ENCODE results near the gene CPPED1. TPM values are rescaled to one million over a fixed set of nuclear protein-coding genes. Genes with fewer than 3 reads are reported as not detected.

Gene CPPED1
- total RNA-seq, 2 donors from 2014 or later = 22.8 to 29.1 TPM

- no peak overlapping the region for H3K9ac ChIP-seq (ENCODE audit: low read depth in 2 of 2, low read length in 2 of 2)
- intact Hi-C loops (cut with DNase I) = no loop called here
- DNase-seq = no peak
- H3K4me1 ChIP-seq = no peaks in the 10 kb centered on the region
- H3K9me3 ChIP-seq = no peaks in the 10 kb centered on the region
- H3K27ac ChIP-seq = no peak overlapping the region
- H3K27me3 ChIP-seq = no peaks in the 10 kb centered on the region
- H3K36me3 ChIP-seq = no peaks in the 10 kb centered on the region
- no peak for TF ChIP-seq CTCF (IDR thresholded peaks at IDR 0.05)
- H3K4me3 ChIP-seq = no peak overlapping the region
These were observed 121.1 kb downstream of the CPPED1 start for GRCh38 chr16:12682432-12683165.

- Histone ChIP-seq H3K9me3 (no peaks in the 10 kb centered on the region), H3K9ac (ENCODE audit: low read depth in 2 of 2, low read length in 2 of 2) (no peak overlapping the region), H3K36me3 (no peaks in the 10 kb centered on the region), H3K27me3 (no peaks in the 10 kb centered on the region), H3K4me1 (no peaks in the 10 kb centered on the region), H3K27ac (no peak overlapping the region), H3K4me3 (no peak overlapping the region)
- TF ChIP-seq CTCF (IDR thresholded peaks at IDR 0.05) = no peak
- intact Hi-C loops (cut with DNase I) = no loop called here
- DNase-seq = no peak
These were observed 122.0 kb downstream of the CPPED1 start for GRCh38 chr16:12681653-12682052.

- Histone ChIP-seq H3K9ac (ENCODE audit: low read depth in 2 of 2, low read length in 2 of 2) (no peak overlapping the region), H3K4me1 (no peaks in the 10 kb centered on the region), H3K27ac (no peak overlapping the region), H3K4me3 (no peak overlapping the region), H3K9me3 (no peaks in the 10 kb centered on the region), H3K36me3 (no peaks in the 10 kb centered on the region), H3K27me3 (no peaks in the 10 kb centered on the region)
- DNase-seq = no peak
- TF ChIP-seq CTCF (IDR thresholded peaks at IDR 0.05) = no peak
- intact Hi-C loops (cut with DNase I) = no loop called here
These were observed 123.2 kb downstream of the CPPED1 start for GRCh38 chr16:12680531-12680930.

DNA sequence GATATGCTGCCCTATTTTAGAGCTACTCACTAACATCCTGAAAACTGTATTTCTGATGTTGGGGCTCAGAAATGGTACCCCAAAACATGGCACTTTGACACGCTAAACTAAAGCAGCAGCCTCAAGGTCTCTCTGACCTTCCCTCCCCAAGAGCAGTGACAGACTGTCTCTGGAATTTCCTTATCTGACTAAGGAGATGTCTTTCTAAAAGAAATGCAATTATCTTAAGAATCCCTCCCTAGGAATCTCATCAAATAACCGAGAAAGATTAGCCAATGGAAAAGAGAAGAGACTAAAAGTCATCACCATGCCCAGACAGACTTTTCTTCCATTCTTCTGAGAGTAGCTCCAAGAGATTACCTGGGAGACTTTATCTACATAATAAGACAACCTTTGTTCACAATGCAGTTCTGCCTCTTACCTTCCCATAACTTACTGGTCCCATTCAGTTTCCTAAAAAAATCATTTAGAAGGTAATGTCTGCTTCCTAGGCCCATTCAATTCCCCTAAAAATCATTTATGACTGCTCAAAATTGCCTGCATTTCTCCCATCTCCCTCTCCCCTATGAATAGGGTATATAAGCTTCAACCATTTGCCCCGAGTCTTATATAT lies 123.9 kb downstream of the CPPED1 start:
- TF ChIP-seq CTCF (IDR thresholded peaks at IDR 0.05) = no peak
- Histone ChIP-seq H3K36me3 (no peaks in the 10 kb centered on the region), H3K9ac (ENCODE audit: low read depth in 2 of 2, low read length in 2 of 2) (no peak overlapping the region), H3K4me1 (no peaks in the 10 kb centered on the region), H3K27ac (no peak overlapping the region), H3K4me3 (no peak overlapping the region), H3K27me3 (no peaks in the 10 kb centered on the region), H3K9me3 (no peaks in the 10 kb centered on the region)
- DNase-seq = no peak
- intact Hi-C loops (cut with DNase I) = no loop called here

DNA sequence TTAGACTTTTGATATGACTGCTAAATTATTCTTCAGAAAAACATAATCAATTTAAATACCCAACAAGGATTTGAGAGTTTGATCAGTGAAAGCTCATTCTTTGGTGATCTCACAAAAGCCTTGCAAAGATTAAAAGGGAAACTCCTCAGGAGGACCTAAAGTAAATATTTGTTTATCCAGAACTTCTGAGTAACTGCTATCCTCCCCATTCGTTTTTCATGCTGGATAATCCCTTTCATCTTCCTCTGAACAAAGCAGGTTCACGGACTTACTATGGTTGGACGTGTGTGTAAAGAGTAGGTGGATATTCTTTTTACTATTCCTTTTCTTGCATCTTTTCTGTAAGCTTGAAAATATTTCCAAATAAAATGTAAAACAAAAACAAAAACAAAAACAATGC lies 124.7 kb downstream of the CPPED1 start:
- Histone ChIP-seq H3K4me3 (no peak overlapping the region), H3K4me1 (no peaks in the 10 kb centered on the region), H3K9me3 (no peaks in the 10 kb centered on the region), H3K36me3 (no peaks in the 10 kb centered on the region), H3K27me3 (no peaks in the 10 kb centered on the region), H3K9ac (ENCODE audit: low read depth in 2 of 2, low read length in 2 of 2) (no peak overlapping the region), H3K27ac (no peak overlapping the region)
- no peak for TF ChIP-seq CTCF (IDR thresholded peaks at IDR 0.05)
- DNase-seq = no peak
- intact Hi-C loops (cut with DNase I) = no loop called here

All from colonic mucosa (tissue), 4 donors.